Measurements from ENCODE around the gene PACSIN3.
A peak's percentile ranks its signal among the peaks of the same experiment; 100 is the strongest.

PACSIN3 gene

DNA sequence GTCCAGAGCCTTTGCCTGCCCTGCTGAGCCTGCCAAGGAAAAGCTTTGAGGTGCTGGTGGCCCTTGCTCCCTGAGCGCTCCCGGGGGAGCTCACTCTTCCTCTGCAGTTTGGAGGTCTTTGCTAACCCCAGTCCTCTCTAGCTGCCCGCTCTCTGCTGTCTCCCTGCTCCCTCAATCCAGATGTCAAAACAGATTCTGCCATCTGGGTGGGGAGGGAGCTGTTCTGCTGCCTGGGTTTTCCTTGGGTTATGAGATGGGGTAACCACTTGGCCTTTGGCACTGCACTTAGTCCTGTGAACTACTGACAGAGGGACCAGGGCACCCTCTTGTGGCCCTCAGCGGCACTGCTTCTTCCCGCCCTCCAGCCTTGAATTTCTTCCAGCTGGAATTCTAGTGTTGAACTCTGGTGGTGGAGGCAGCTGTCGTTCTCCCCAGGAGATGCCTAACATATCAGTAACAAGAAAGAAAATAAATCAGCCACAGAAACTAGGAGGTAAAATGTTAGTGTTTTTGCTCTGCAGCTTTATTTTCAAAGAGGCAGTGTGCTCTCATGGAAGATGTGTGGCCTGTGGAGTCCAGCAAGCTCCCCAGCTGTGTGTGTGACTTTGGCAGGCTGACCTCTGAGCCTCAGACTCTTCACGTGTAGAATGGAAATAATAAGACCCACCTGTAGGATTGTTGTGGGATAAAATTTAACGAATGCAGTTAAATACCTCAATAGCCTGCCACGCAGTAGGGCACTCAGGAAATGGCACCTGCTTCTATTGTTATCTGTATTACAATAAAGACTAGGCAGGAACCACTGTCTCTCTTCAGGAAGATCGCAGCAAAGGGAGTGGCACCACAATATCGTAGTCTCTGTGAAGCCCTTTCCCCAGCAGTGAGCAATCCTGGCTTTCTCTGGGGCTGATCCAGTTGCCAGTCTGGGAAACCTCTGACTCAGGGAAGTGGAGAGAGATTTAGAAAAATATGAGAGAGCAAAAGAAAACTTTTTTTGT, 33.0 kb downstream of the PACSIN3 start:
- peak; percentile 44 for DNase-seq (ENCODE audit: low spot score)

DNA sequence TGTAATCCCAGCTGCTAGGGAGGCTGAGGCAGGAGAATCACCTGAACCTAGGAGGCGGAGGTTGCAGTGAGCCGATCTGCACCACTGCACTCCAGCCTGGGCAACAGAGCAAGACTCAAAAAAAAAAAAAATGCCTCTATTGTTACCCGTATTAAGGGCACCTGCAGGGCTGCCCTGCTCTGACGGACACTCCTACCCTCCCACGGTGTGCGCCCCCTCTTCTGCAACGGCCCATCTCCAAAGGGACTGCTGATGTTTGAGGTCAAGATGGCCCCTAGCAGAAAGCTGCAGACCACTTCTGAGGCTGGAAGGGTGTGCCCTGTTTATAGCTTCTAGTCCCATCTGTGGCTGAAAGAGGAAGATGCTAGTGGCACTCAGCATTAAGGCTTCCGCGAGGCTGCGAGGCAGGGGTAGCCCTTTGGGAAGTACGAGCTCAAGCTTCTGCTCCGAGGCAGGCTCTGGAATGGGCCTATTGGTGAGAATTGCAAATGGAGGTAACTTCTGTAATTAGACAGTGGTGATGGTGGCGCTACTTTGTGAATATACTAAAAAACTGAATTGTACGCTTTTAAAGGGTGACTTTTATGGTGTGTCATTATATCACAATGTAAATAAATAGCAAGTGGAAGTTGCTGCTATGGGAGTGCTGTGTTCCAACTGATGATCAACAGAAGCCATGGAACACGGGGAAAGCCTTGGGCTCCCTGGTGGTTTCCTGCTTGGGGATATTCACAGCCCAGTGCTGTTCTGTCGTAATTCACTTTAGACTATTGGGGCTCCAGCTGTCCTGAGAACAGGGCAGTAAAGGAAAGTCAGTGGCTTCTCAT, 33.9 kb downstream of the PACSIN3 start:
- DNase-seq (ENCODE audit: low spot score) = no peak

DNA sequence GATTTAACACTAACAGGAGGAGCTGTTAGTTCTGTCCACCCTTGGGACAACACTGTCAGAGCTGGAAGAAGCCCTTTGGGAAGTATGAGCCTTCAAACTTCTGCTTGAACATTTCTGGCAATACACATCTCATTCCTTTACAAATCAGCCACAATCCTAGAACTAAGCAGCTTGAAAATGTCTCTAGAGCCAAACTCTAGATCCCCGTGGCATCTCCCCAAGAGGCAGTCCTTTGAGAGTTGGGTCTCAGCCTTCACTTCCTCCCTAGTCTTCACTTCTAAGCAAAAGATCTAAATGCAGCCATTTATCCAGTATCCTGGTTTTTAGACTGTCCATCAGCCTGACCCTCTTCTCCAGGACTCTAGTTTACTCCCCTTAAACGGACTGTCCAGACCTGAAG, 36.5 kb downstream of the PACSIN3 start:
- no peak for DNase-seq (ENCODE audit: low spot score)

DNA sequence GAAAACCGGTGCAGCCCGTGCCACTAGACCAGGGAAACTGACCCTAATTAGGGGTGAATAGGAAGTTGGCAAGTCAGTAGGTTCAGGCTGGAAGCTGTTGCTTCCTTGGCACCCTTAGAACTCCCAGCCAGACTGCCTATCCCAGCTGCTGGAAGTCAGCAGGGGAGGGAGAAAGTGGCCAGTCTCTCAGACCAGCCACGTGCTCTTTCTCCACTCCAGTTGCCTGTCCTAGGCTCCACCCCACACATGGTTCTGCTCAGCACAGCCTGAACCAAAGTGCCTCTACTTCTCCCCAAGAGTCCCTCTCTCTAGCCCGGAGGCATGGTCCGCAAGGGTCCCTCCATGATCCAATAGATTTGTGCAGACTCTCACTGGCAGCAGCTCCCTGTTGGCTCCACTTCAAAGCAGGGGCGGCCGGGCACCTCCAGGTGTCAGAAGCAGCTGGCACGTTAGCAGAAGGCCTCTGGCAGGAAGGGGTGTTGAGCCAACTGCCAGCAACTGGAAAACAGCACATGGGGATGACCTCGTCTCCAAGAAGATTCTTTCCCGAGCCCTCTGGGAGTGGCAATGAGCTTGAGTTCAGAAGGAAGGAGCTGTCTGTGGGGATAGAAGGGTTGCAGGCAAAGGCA, 37.2 kb downstream of the PACSIN3 start:
- no peak for DNase-seq (ENCODE audit: low spot score)

DNA sequence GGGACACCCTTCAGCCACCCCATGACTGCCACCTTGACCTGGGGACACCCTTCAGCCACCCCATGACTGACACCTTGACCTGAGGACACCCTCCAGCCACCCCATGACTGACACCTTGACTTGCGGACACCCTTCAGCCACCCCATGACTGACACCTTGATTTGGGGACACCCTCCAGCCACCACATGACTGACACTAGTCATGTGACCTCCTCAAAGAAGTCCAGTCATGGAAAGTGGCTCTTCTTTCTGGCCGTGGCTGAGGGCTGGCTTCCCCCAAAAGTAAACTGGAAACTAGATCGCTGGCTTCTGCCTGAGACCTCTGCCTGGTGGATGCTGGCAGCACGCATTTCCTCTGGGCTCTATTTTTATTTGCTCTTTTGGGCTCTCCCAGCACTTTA, 38.0 kb downstream of the PACSIN3 start:
- DNase-seq (ENCODE audit: low spot score) = no peak

DNA sequence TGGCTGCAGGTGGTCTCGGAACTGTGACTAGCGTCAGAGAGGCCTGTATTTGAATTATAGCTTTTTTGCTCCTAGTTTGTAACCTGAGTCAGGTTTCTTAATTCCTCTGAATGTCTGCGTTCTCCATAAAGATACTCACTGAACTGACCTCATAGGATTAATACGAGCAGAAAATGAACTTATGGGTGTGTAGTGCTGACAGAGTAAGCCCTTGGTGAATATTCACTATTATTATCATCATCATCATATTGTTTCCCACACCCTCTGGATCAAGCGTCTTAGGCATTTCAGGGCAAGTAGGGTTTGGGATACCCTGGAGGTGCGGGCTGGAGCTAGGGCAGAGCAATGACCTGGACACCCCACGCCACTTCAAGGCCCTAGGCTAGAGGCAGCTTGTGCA, 38.6 kb downstream of the PACSIN3 start:
- DNase-seq (ENCODE audit: low spot score) = no peak

DNA sequence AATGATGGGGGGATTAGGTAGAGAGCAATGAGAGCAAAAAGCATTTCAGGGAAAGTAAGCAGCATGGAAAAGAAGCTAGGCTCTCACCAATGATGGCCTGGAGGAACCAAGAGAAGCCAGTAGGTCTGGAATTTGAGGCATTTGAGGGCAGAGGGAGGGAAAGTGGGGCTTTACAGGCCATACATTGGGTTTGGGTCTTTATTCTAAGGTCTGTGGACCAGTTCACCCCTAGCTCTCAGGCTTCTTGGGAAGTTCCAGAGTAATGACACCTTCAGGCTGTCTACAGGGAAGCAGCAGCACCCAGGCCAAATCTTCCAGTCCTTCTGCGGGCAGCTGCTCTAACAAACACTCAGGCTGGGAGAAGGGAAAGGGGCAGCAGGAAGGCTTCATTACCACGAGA, 39.0 kb downstream of the PACSIN3 start:
- DNase-seq (ENCODE audit: low spot score) = no peak

DNA sequence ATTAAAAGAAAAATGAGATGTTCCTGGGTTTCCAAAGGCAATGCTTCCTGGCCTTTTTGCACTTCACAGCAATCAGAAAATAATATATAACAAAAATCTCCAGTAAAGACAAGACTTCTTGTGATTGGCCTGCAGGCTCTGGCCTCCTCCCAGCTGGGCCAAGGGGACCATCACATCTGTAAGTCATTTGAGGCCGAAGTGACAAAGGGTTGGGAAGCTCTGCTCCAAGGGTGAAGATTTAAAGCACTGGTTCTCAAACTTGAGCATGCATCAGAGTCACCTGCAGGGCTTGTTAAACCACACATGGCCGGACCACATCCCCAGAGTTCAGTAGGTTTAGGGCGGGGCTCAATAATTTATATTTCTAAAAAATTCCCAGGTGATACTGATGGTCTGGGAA, 41.7 kb downstream of the PACSIN3 start:
- no peak for DNase-seq (ENCODE audit: low spot score)

DNA sequence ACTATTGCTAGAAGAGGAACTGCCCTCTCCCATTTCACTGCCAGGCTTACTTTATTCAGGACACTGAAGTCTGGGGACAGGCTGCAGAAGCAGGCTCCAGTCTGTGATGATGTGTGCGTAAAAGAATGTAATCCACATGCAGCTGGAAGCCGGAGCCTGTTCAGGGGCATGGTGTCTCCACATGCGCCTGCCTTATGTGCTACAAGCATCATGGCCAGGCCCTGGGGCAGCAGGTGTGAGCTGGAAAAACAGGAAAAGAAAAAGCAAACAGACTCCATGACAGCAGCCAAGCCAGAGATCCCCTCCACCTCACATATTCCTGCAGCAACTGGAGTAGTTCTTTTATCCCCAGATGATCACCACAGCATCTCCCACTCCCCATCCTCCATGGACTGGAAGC, 42.9 kb downstream of the PACSIN3 start:
- DNase-seq (ENCODE audit: low spot score) = no peak

DNA sequence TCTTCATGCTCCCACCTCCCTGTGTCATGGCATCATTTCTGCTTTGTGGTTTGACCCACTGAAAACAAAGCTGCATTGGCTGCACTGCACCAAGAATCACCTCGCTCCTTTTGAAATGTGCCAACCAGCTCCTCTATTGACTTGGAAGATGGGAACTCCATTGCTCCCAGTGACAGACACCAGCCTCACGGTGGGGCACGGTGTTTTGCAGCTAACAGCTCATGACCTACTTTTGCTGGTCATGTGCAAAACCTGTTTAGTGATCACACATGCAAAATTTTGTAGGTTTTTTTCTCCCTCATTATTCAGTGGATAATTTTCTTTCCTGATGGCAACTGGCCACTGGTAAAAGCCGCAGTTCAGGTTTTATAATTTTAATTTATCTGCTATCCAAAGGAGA, 46.4 kb downstream of the PACSIN3 start:
- no peak for DNase-seq (ENCODE audit: low spot score)

DNA sequence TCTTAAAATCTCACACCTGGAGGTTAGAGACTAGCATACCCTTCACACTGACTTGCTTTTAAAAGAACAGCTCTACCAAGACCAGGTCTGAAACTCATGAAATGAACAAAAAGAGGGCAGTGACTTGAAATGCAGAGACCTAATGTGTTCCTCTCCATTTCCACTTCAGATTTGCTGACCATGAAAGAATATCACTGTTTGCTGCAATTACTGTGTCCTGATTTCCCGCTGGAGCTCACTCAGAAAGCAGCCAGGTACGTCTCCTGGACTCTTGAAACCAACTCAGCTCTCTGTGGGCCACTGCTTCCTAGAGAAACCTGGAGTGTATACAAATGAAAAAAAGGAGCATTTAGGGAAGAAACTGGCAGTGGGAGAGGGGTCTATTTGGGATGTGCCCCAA, 48.8 kb downstream of the PACSIN3 start:
- no peak for DNase-seq (ENCODE audit: low spot score)

DNA sequence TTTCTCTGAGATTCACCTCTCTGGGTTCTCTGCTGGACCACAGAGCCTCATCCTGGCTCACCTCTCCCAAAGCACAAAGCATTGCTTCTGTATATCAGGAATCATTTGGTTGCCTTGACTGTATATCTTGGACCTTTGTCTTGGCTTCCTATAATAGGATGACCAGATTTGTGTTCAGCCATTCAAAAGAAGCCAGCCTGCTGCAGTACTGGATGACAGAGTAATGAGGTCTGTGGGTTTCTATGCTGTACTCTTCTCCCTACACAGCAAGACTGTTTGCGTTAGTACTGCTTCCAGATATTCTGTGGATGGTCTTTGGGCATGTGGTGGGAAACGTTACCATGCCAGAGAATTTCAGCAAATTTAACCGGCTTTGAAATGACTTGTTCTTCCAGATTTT, 49.3 kb downstream of the PACSIN3 start:
- no peak for DNase-seq (ENCODE audit: low spot score)

DNA sequence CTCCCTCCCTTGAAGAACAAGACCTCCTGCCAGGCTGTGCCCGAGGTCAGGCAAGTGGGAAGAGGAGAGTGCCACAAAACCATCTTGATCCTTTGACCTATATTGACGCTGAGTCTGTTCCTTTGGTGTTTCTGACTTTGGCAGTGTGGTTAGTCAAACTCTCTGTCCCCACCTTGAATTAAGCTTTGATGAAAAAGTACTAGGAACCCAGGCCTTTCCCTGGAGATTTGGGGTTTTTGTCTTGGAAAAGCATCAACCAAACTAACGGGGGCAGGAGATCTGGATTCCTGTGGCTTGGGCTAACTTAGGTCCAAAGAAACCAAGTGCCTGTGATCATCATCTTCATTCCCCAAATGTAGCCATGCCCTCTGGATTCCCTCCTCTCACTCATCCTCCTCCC, 49.9 kb downstream of the PACSIN3 start:
- no peak for DNase-seq (ENCODE audit: low spot score)

DNA sequence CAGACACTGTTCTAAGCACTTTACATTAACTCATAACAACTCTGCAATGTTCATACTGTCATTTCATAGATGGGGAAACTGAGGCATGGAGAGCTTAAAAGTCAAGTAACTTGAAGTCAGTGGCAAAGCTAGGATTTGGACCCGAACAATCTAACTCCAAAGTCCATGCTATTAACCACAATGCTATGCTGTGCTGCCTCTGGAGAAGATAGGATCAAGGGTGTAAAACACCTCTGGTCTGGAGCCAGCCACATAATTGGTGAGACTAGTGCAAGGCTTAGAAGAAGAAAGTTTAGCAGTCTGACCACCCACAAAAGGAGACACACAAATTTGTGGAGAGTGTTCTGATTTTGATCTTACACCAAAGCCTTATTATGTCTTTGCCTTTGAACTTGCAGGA, 53.3 kb downstream of the PACSIN3 start:
- no peak for DNase-seq (ENCODE audit: low spot score)

DNA sequence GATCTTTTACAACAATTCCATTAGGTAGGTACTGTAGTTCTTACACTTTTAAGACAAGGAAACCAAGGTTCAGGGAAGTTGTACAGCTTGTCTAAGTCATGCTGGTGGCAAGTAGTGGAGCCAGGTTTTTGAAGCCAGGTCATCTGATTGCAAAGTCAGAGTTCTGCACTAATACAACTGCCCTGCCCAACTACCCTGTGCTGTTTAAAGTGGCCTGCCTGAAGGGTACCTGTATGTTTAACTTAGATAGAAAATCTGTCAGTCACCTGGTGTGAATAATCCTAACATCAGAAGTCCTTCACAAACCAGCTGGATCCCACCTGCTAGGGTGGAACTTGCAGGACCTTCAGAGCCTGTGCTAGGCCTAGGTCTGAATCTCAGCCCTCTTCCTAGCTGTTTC, 53.7 kb downstream of the PACSIN3 start:
- DNase-seq (ENCODE audit: low spot score) = no peak

DNA sequence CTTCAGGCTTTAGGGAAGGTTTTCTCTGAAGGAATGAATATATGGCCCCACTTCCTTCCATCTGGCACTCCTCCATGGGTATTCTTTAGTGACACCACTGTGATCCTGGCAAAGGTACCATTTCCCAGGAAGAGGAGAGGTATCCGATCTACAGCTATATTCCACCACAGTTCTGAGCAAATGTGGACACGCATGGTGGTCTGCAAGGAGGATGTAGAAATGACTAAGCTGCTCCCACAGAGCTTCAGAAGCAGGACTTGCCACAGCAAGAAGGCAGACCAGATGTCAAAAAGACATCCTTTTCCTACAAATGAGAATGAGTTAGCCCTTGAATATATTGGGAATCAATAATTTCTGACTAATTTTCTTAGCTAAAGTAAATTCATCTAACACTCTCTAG, 55.1 kb downstream of the PACSIN3 start:
- DNase-seq (ENCODE audit: low spot score) = no peak

DNA sequence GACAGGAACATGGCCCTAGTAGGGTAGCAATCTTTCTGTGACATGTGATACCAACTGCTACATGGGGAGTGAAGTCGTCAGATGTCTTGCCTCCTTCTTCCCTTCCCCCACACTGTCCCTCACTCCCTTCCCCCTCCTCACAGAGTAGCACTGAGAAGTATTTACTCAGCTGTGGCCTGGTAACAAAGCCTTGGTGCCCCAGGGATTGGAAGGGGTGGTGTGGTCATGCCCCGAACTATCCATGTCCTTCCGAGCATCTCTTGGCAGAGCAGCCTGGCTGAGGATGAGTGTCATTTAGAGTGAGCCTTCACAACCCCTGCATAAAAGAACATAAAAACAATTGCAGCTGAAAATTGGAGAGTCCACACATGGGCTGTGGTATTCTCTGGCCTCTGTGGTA, 55.7 kb downstream of the PACSIN3 start:
- DNase-seq (ENCODE audit: low spot score) = no peak

All from CD4-positive, alpha-beta T cell treated with Interleukin-6 at 100 ng/mL for 8 hours (primary cell).